HepG2 (cell line): ENCODE results near the gene DAAM1. TPM values are rescaled to one million over a fixed set of nuclear protein-coding genes. Genes with fewer than 3 reads are reported as not detected.

ENCODE experiments used
- EP300 ChIP-seq, 3 experiments: sonication (generic) in 1 of 3; formaldehyde crosslinking in 1 of 3; IDR thresholded peaks; 2 replicates each; pipeline versions ENCODE4 v1.5.1 to v1.6.1; 2011 to 2020; ENCODE audit warnings: low read depth in 2 of 3, low read length in 2 of 3, borderline replicate concordance in 1 of 3, improper control_type of control experiment in 1 of 3, mild to moderate bottlenecking in 1 of 3, missing genetic modification reagents in 1 of 3, moderate library complexity in 1 of 3
- MED1 ChIP-seq: sonication (generic); formaldehyde crosslinking; IDR thresholded peaks from 2 replicates; pipeline ENCODE4 v1.4.0; 2020; ENCODE audit warnings: missing genetic modification reagents
- MTA3 ChIP-seq: sonication (generic); formaldehyde crosslinking; IDR thresholded peaks from 2 replicates; pipeline ENCODE4 v1.4.0; 2020; ENCODE audit warnings: missing genetic modification reagents
- NFE2 ChIP-seq: sonication (generic); formaldehyde crosslinking; IDR thresholded peaks from 2 replicates; pipeline ENCODE4 v1.4.0; 2020; ENCODE audit warnings: missing genetic modification reagents
- PPARG ChIP-seq: conservative IDR thresholded peaks from 2 replicates; pipeline ENCODE4 v1.6.1; 2016; ENCODE audit warnings: missing biosample characterization, missing genetic modification reagents
- RARA ChIP-seq: IDR thresholded peaks from 2 replicates; pipeline ENCODE4 v1.6.1; 2016; ENCODE audit warnings: missing genetic modification reagents, missing compliant biosample characterization
- RXRA ChIP-seq: sonication (generic); formaldehyde crosslinking; IDR thresholded peaks from 2 replicates; pipeline ENCODE4 v1.5.1; 2020; ENCODE audit warnings: missing genetic modification reagents
- RXRB ChIP-seq: IDR thresholded peaks from 2 replicates; pipeline ENCODE4 v1.6.1; 2016; ENCODE audit warnings: borderline replicate concordance, missing genetic modification reagents, missing compliant biosample characterization
- SOX13 ChIP-seq, 3 experiments: fragments of 450-650 bp in 1 of 3; sonication (generic) in 1 of 3; formaldehyde crosslinking in 1 of 3; IDR thresholded peaks in 2 of 3; conservative IDR thresholded peaks in 1 of 3; 2 replicates each; pipeline versions ENCODE4 v1.5.0 to v1.6.1; 2016 to 2020; ENCODE audit warnings: antibody characterized with exemption in 1 of 3, mild to moderate bottlenecking in 1 of 3, missing compliant biosample characterization in 1 of 3, missing genetic modification reagents in 1 of 3, moderate library complexity in 1 of 3
- THYN1 ChIP-seq: sonication (generic); formaldehyde crosslinking; IDR thresholded peaks from 2 replicates; pipeline ENCODE4 v1.8.1; 2023; ENCODE audit warnings: low read depth, mild to moderate bottlenecking, moderate library complexity, missing genetic modification reagents, borderline replicate concordance
- WIZ ChIP-seq: sonication (generic); formaldehyde crosslinking; IDR thresholded peaks from 2 replicates; pipeline ENCODE4 v1.5.1; 2020; ENCODE audit warnings: mild to moderate bottlenecking, missing genetic modification reagents
- XRCC5 ChIP-seq: fragments of 200-400 bp; formaldehyde crosslinking; optimal IDR thresholded peaks from 2 replicates; pipeline ENCODE3; 2017; ENCODE audit warnings: mild to moderate bottlenecking, low read length
- ZFP37 ChIP-seq: sonication (generic); formaldehyde crosslinking; IDR thresholded peaks from 2 replicates; pipeline ENCODE4 v1.4.0; 2020; ENCODE audit warnings: missing genetic modification reagents, borderline replicate concordance
- ZFP82 ChIP-seq: sonication (generic); formaldehyde crosslinking; IDR thresholded peaks from 2 replicates; pipeline ENCODE4 v1.5.1; 2020; ENCODE audit warnings: mild to moderate bottlenecking, missing genetic modification reagents, borderline replicate concordance
- ZNF20 ChIP-seq: sonication (generic); formaldehyde crosslinking; IDR thresholded peaks from 2 replicates; pipeline ENCODE4 v1.4.0; 2020; ENCODE audit warnings: mild to moderate bottlenecking, moderate library complexity, missing genetic modification reagents
- ZNF292 ChIP-seq: sonication (generic); formaldehyde crosslinking; IDR thresholded peaks from 2 replicates; pipeline ENCODE4 v1.8.1; 2022; ENCODE audit warnings: mild to moderate bottlenecking, low read depth, missing genetic modification reagents, borderline replicate concordance
- ZNF383 ChIP-seq: sonication (generic); formaldehyde crosslinking; IDR thresholded peaks from 2 replicates; pipeline ENCODE4 v1.4.0; 2020; ENCODE audit warnings: missing genetic modification reagents, mild to moderate bottlenecking, borderline replicate concordance
- ZNF563 ChIP-seq: sonication (generic); formaldehyde crosslinking; IDR thresholded peaks from 2 replicates; pipeline ENCODE4 v1.8.0; 2022; ENCODE audit warnings: mild to moderate bottlenecking, moderate library complexity, missing genetic modification reagents
- ZNF569 ChIP-seq: sonication (generic); formaldehyde crosslinking; IDR thresholded peaks from 2 replicates; pipeline ENCODE4 v1.5.0; 2020; ENCODE audit warnings: mild to moderate bottlenecking, missing genetic modification reagents, moderate library complexity, borderline replicate concordance
- polyA plus RNA-seq, 8 experiments: library from polyadenylated mRNA; depleted of rRNA in 3 of 8; stranded (reverse) in 7 of 8; unstranded in 1 of 8; fragments of >200 nt; fragmentation: Illumina TruSeq in 4 of 8; extraction: Trizol in 4 of 8; gene quantifications; 2 replicates each; pipeline versions ENCODE4 v1.2.1 to v1.2.3, GENCODE V29; 2011 to 2016; ENCODE audit warnings: low read depth in 4 of 8, missing spikeins in 1 of 8, mixed read lengths in 1 of 8; ENCODE audit not compliant: insufficient read depth in 1 of 8
- total RNA-seq, 5 experiments: library from RNA; depleted of rRNA; stranded (reverse); fragments of >200 nt; fragmentation: Illumina TruSeq; extraction: Trizol; gene quantifications; 2 replicates each; pipeline ENCODE4 v1.2.3, GENCODE V29; 2016; ENCODE audit warnings: low read depth in 1 of 5
- TF ChIP-seq, protein P1 (sequence below): IDR thresholded peaks from 2 replicates; pipeline ENCODE4 v1.4.0; 2020; ENCODE audit warnings: mild to moderate bottlenecking, missing genetic modification reagents
- TF ChIP-seq, protein P2 (sequence below): sonication (generic); formaldehyde crosslinking; IDR thresholded peaks from 2 replicates; pipeline ENCODE4 v1.4.0; 2020; ENCODE audit warnings: missing genetic modification reagents
- TF ChIP-seq, protein P3 (sequence below): sonication (generic); formaldehyde crosslinking; IDR thresholded peaks from 2 replicates; pipeline ENCODE4 v1.8.1; 2023; ENCODE audit warnings: missing genetic modification reagents, mild to moderate bottlenecking, borderline replicate concordance

DAAM1 gene
- total and polyA plus RNA-seq, 2 of the 13 experiments (the other 11 are each of a cell fraction or from before 2014, with no cell fraction given): 10.9 to 24.5 TPM

DNA sequence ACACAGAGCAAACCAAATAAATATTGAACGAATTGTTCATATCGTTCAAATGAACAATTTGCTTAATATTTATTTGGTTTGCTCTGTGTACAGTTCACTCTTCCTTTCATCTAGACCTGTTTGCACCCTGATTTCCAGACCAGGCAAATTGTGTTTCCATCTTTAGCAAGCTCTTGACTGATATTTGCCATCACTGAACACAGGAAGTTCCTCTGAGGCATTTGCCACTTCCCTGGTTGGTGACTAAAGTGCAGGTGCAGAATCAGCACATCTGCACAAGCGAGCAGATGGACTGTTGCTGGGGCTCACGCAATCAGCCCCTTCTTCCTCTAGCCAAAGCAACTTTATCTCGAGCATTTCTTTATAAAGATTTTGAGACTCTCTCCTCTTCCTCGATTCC lies 112.9 kb downstream of the DAAM1 start (continued):
- TF ChIP-seq, protein P1, sequence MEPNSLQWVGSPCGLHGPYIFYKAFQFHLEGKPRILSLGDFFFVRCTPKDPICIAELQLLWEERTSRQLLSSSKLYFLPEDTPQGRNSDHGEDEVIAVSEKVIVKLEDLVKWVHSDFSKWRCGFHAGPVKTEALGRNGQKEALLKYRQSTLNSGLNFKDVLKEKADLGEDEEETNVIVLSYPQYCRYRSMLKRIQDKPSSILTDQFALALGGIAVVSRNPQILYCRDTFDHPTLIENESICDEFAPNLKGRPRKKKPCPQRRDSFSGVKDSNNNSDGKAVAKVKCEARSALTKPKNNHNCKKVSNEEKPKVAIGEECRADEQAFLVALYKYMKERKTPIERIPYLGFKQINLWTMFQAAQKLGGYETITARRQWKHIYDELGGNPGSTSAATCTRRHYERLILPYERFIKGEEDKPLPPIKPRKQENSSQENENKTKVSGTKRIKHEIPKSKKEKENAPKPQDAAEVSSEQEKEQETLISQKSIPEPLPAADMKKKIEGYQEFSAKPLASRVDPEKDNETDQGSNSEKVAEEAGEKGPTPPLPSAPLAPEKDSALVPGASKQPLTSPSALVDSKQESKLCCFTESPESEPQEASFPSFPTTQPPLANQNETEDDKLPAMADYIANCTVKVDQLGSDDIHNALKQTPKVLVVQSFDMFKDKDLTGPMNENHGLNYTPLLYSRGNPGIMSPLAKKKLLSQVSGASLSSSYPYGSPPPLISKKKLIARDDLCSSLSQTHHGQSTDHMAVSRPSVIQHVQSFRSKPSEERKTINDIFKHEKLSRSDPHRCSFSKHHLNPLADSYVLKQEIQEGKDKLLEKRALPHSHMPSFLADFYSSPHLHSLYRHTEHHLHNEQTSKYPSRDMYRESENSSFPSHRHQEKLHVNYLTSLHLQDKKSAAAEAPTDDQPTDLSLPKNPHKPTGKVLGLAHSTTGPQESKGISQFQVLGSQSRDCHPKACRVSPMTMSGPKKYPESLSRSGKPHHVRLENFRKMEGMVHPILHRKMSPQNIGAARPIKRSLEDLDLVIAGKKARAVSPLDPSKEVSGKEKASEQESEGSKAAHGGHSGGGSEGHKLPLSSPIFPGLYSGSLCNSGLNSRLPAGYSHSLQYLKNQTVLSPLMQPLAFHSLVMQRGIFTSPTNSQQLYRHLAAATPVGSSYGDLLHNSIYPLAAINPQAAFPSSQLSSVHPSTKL (CRISPR knock-in tag): peak; percentile 70
- TF ChIP-seq RARA (CRISPR knock-in tag) (peak; percentile 32; the same call in 1 of the 2 replicates), XRCC5 (no peak), ZNF292 (peak; percentile 57; the same call in 1 of the 2 replicates), EP300 (IDR thresholded peaks at IDR 0.05; ENCODE audit: low read depth in 2 of 2, low read length in 2 of 2) (peak in 1 of 2 experiments; percentile 38; a peak in 1 of 4 replicates), EP300 (CRISPR knock-in tag; IDR thresholded peaks at IDR 0.05; ENCODE audit: borderline replicate concordance) (no peak), WIZ (no peak), ZFP37 (CRISPR knock-in tag) (no peak), MED1 (peak; percentile 73), ZFP82 (no peak), NFE2 (CRISPR knock-in tag) (no peak), SOX13 (IDR thresholded peaks at IDR 0.05) (0 out of 2 replicates have a peak, but pooled peaks have one; percentile 31), SOX13 (CRISPR knock-in tag; conservative IDR thresholded peaks at IDR 0.05 in 1 of 2, IDR thresholded peaks at IDR 0.05 in 1 of 2) (peak in 1 of 2 experiments; percentile 44; a peak in 1 of 4 replicates), ZNF563 (CRISPR knock-in tag) (no peak), ZNF383 (no peak), THYN1 (CRISPR knock-in tag) (no peak), ZNF569 (CRISPR knock-in tag) (no peak), MTA3 (no peak), PPARG (CRISPR knock-in tag) (peak; percentile 52; the same call in 1 of the 2 replicates), ZNF20 (CRISPR knock-in tag) (no peak), RXRB (CRISPR knock-in tag) (peak; percentile 17; the same call in 1 of the 2 replicates), RXRA (CRISPR knock-in tag) (no peak)
- TF ChIP-seq, protein P2, sequence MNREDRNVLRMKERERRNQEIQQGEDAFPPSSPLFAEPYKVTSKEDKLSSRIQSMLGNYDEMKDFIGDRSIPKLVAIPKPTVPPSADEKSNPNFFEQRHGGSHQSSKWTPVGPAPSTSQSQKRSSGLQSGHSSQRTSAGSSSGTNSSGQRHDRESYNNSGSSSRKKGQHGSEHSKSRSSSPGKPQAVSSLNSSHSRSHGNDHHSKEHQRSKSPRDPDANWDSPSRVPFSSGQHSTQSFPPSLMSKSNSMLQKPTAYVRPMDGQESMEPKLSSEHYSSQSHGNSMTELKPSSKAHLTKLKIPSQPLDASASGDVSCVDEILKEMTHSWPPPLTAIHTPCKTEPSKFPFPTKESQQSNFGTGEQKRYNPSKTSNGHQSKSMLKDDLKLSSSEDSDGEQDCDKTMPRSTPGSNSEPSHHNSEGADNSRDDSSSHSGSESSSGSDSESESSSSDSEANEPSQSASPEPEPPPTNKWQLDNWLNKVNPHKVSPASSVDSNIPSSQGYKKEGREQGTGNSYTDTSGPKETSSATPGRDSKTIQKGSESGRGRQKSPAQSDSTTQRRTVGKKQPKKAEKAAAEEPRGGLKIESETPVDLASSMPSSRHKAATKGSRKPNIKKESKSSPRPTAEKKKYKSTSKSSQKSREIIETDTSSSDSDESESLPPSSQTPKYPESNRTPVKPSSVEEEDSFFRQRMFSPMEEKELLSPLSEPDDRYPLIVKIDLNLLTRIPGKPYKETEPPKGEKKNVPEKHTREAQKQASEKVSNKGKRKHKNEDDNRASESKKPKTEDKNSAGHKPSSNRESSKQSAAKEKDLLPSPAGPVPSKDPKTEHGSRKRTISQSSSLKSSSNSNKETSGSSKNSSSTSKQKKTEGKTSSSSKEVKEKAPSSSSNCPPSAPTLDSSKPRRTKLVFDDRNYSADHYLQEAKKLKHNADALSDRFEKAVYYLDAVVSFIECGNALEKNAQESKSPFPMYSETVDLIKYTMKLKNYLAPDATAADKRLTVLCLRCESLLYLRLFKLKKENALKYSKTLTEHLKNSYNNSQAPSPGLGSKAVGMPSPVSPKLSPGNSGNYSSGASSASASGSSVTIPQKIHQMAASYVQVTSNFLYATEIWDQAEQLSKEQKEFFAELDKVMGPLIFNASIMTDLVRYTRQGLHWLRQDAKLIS (CRISPR knock-in tag): no peak
- TF ChIP-seq, protein P3, sequence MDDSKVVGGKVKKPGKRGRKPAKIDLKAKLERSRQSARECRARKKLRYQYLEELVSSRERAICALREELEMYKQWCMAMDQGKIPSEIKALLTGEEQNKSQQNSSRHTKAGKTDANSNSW (CRISPR knock-in tag): no peak
